Endothelial cell of umbilical vein (primary cell): ENCODE data around the gene OR5K2. TPM values are rescaled to one million over a fixed set of nuclear protein-coding genes. Genes with fewer than 3 reads are reported as not detected.

ENCODE experiments used
- BruUV-seq: library from RNA; stranded (reverse); fragments of 400-500 nt; replicated peaks from 2 replicates; lab custom pipeline; 2021; lab: Mats Ljungman, UMichigan
- CTCF ChIA-PET: fragments of 300-600, 350-600 bp; sonication (Branson Sonifier 250); formaldehyde crosslinking; loops from one replicate; lab custom pipeline; 2021; ENCODE audit warnings: antibody characterized with exemption, inconsistent platforms; lab: Charles Lee
- POLR2A ChIA-PET: fragments of 300-600, 350-600 bp; sonication (Branson Sonifier 250); formaldehyde crosslinking; loops from one replicate; lab custom pipeline; 2021; ENCODE audit warnings: antibody characterized with exemption, inconsistent platforms; lab: Charles Lee
- DNase-seq: peaks from one replicate; pipeline ENCODE4 v3.0.0-alpha.2; 2011; ENCODE audit warnings: low read depth, low spot score
- FAIRE-seq: peaks from 2 replicates; lab custom pipeline; 2011; peaks lifted over from hg19 to GRCh38; lab: Jason Lieb, UNC
- H2AFZ ChIP-seq: 2 replicates; pipeline ENCODE4 v1.6.0; 2012; ENCODE audit warnings: low read depth, low read length, control low read depth, inconsistent platforms
- H3K27ac ChIP-seq: 2 replicates; pipeline ENCODE4 v1.5.1; 2011; ENCODE audit warnings: low read depth, mild to moderate bottlenecking, control low read depth, low read length, moderate library complexity; ENCODE audit not compliant: insufficient read depth
- H3K27me3 ChIP-seq, 2 experiments: 2 replicates each; pipeline versions ENCODE4 v1.6.0 to v1.6.1; 2011; ENCODE audit warnings: low read length in 2 of 2, mixed read lengths in 1 of 2; ENCODE audit not compliant: control insufficient read depth in 2 of 2, insufficient read depth in 2 of 2
- H3K36me3 ChIP-seq, 2 experiments: 2 replicates in 1 of 2; 3 replicates in 1 of 2; pipeline ENCODE4 v1.5.1; 2011; ENCODE audit warnings: low read length in 2 of 2, mild to moderate bottlenecking in 1 of 2, moderate library complexity in 1 of 2; ENCODE audit not compliant: control insufficient read depth in 2 of 2, insufficient read depth in 2 of 2; ENCODE audit errors: extremely low read depth in 1 of 2
- H3K4me1 ChIP-seq: 3 replicates; pipeline ENCODE4 v1.5.1; 2011; ENCODE audit warnings: mild to moderate bottlenecking, low read length; ENCODE audit not compliant: control insufficient read depth, insufficient read depth; ENCODE audit errors: extremely low read depth
- H3K4me2 ChIP-seq: 2 replicates; pipeline ENCODE4 v1.6.1; 2011; ENCODE audit warnings: low read length, control low read depth, mixed read lengths; ENCODE audit not compliant: insufficient read depth
- H3K4me3 ChIP-seq, 3 experiments: fragments of 200-600 bp in 1 of 3; sonication (generic), shearing (Covaris generic) in 1 of 3; replicated peaks in 1 of 3; 2 replicates each; pipeline ENCODE4 v1.5.1; 2011 to 2016; ENCODE audit warnings: control low read depth in 3 of 3, low read length in 3 of 3, mild to moderate bottlenecking in 2 of 3, inconsistent platforms in 1 of 3, low read depth in 1 of 3, moderate library complexity in 1 of 3; ENCODE audit not compliant: insufficient read depth in 1 of 3
- H3K79me2 ChIP-seq: 2 replicates; pipeline ENCODE4 v1.6.0; 2012; ENCODE audit warnings: low read length, inconsistent platforms; ENCODE audit not compliant: control insufficient read depth, insufficient read depth
- H3K9ac ChIP-seq: replicated peaks from 2 replicates; pipeline ENCODE3; 2011; ENCODE audit warnings: low read length, control low read depth; ENCODE audit not compliant: insufficient read depth; ENCODE audit errors: extremely low read depth
- H3K9me1 ChIP-seq: replicated peaks from 3 replicates; pipeline ENCODE4 v1.6.0; 2011; ENCODE audit warnings: mild to moderate bottlenecking, low read length; ENCODE audit not compliant: control insufficient read depth, insufficient read depth; ENCODE audit errors: extremely low read depth
- H3K9me3 ChIP-seq: replicated peaks from 2 replicates; pipeline ENCODE4 v1.5.1; 2012; ENCODE audit warnings: low read length, inconsistent platforms; ENCODE audit not compliant: control insufficient read depth, insufficient read depth
- H4K20me1 ChIP-seq: replicated peaks from 2 replicates; pipeline ENCODE3; 2011; ENCODE audit warnings: mild to moderate bottlenecking, low read length; ENCODE audit not compliant: control insufficient read depth, insufficient read depth; ENCODE audit errors: extremely low read depth
- CTCF ChIP-seq, 2 donors: IDR thresholded peaks; 1 replicate in 1 of 2; 2 replicates in 1 of 2; pipeline ENCODE4 v1.5.1; 2011; ENCODE audit warnings: low read length in 2 of 2, mild to moderate bottlenecking in 2 of 2, moderate library complexity in 2 of 2, control low read depth in 1 of 2, inconsistent platforms in 1 of 2, low read depth in 1 of 2; ENCODE audit not compliant: insufficient read depth in 1 of 2; ENCODE audit errors: extremely low read depth in 1 of 2
- EZH2 ChIP-seq: IDR thresholded peaks from 2 replicates; pipeline ENCODE4 v1.6.1; 2012; ENCODE audit warnings: borderline replicate concordance, low read depth, mild to moderate bottlenecking, moderate library complexity, low read length, inconsistent platforms; ENCODE audit not compliant: severe bottlenecking
- FOS ChIP-seq: IDR thresholded peaks from 2 replicates; pipeline ENCODE4 v1.6.1; 2011; ENCODE audit warnings: mild to moderate bottlenecking, low read length, moderate library complexity, borderline replicate concordance; ENCODE audit not compliant: insufficient read depth
- GATA2 ChIP-seq: IDR thresholded peaks from 2 replicates; pipeline ENCODE4 v1.7.0; 2011; ENCODE audit warnings: low read depth, mild to moderate bottlenecking, moderate library complexity, mixed read lengths, low read length; ENCODE audit not compliant: insufficient read length, insufficient read depth
- JUN ChIP-seq: IDR thresholded peaks from 2 replicates; pipeline ENCODE4 v1.6.1; 2011; ENCODE audit warnings: borderline replicate concordance, low read depth; ENCODE audit not compliant: insufficient read length, insufficient read depth
- MAX ChIP-seq: IDR thresholded peaks from 2 replicates; pipeline ENCODE4 v1.6.1; 2011; ENCODE audit not compliant: insufficient read depth, insufficient read length
- MYC ChIP-seq: IDR thresholded peaks from one replicate; pipeline ENCODE4 v1.6.1; 2011; ENCODE audit warnings: mild to moderate bottlenecking, low read depth, low read length
- POLR2A ChIP-seq: IDR thresholded peaks from 2 replicates; pipeline ENCODE4 v1.6.1; 2012; ENCODE audit warnings: low read depth, mild to moderate bottlenecking, control low read depth, low read length
- POLR2AphosphoS5 ChIP-seq: IDR thresholded peaks from 2 replicates; pipeline ENCODE4 v1.6.1; 2012; ENCODE audit warnings: low read depth, mild to moderate bottlenecking, control low read depth, low read length, moderate library complexity; ENCODE audit not compliant: insufficient read depth
- dilution Hi-C: fragments of 300-500 bp; cut with MboI; formaldehyde crosslinking; loops from one replicate; pipeline ENCODE4 v1.15.0; 2019; ENCODE audit warnings: low sequenced_read_pairs; ENCODE audit not compliant: extremely low pct_ligation_motif_present
- intact Hi-C: fragments of 100-400 bp; cut with micrococcal nuclease; formaldehyde crosslinking; loops from one replicate; pipeline ENCODE4 v1.10.0; 2022
- polyA plus RNA-seq, 4 experiments: library from polyadenylated mRNA; depleted of rRNA in 3 of 4; stranded (reverse) in 3 of 4; unstranded in 1 of 4; fragments of >200 nt; gene quantifications; 2 replicates each; pipeline versions ENCODE4 v1.2.1 to v1.2.3, GENCODE V29; 2011 to 2012; ENCODE audit warnings: missing spikeins in 1 of 4
- total RNA-seq: library from RNA; stranded (reverse); gene quantifications from 2 replicates; pipeline ENCODE4 v1.2.3, GENCODE V29; 2021

The OR5K2 gene
- total and polyA plus RNA-seq, 2 donors (not counting 3 experiments of a cell fraction or from before 2014, with no cell fraction given) = not detected

DNA sequence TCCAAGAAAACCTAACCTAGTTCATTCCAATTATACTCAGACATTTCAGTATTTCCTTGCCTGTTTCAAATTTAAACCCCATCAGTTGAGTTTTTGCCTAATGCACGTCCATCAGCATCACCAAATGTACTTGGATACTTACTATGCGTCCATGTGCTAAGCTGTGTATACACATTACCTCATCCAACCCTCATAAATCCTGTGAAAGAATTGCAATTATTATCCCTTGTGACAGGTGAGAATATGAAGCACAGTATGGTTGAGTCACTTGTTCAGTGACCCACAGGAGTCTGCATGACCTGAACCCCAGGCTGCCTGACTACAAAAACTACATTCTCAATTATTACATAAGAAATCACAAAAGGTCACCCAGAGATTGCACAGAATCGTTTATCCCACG, 2.5 kb downstream of the OR5K2 start:
- H3K9me1 ChIP-seq = no peaks in the 10 kb centered on the region
- ChIA-PET POLR2A (no interaction called here), CTCF (interaction anchor here (1.0 kb wide), 1 partner anchor 65 kb away, joined by 3 read pairs; no protein-coding TSS in a partner anchor)
- H3K27me3 ChIP-seq = peaks cover 4 to 20% of the 10 kb centered on the region in 2 experiments
- dilution Hi-C loops (no loop called here), intact Hi-C loops (no loop called here)
- no peaks in the 10 kb centered on the region for H4K20me1 ChIP-seq
- no peak overlapping the region for H3K9ac ChIP-seq
- no peak overlapping the region for H3K4me3 ChIP-seq
- no peak for FAIRE-seq
- no peak overlapping the region for H3K27ac ChIP-seq
- no peak for TF ChIP-seq POLR2A
- TF ChIP-seq MYC = no peak
- TF ChIP-seq POLR2AphosphoS5 = no peak
- no peak for TF ChIP-seq FOS
- no peak for TF ChIP-seq JUN
- no peak for TF ChIP-seq MAX
- TF ChIP-seq EZH2 = no peak
- no peak for TF ChIP-seq GATA2
- TF ChIP-seq CTCF (IDR thresholded peaks at IDR 0.05; ENCODE audit: extremely low read depth in 1 of 2, insufficient read depth in 1 of 2, low read depth in 1 of 2, low read length in 2 of 2) = no peak
- no peaks in the 10 kb centered on the region for H3K9me3 ChIP-seq
- no peaks in the 10 kb centered on the region for H3K79me2 ChIP-seq
- no peak overlapping the region for H2AFZ ChIP-seq
- H3K36me3 ChIP-seq = no peaks in the 10 kb centered on the region
- no peak overlapping the region for H3K4me2 ChIP-seq
- DNase-seq = no peak
- BruUV-seq = no TSS peak
- H3K4me1 ChIP-seq = no peaks in the 10 kb centered on the region
